Measurements from ENCODE around the gene LIME1.
A peak's percentile ranks its signal among the peaks of the same experiment; 100 is the strongest.

The LIME1 gene

GRCh38 chr20:63735859-63736718 lies at the start of gene LIME1:
TSS of gene LIME1 (plus strand) at chr20:63736664. CDS start at chr20:63737550, 886 bp downstream.
- no peak for DNase-seq (ENCODE audit: low spot score)

GRCh38 chr20:63687419-63688178 lies 48.9 kb upstream of the LIME1 start:
- no peak for DNase-seq (ENCODE audit: low spot score)

- DNase-seq (ENCODE audit: low spot score) = no peak
These were observed 48.0 kb upstream of the LIME1 start for GRCh38 chr20:63688228-63689045.

GRCh38 chr20:63689046-63690002 lies 47.1 kb upstream of the LIME1 start:
- DNase-seq (ENCODE audit: low spot score) = no peak

- DNase-seq (ENCODE audit: low spot score) = no peak
These were observed 46.2 kb upstream of the LIME1 start for GRCh38 chr20:63690003-63690897.

GRCh38 chr20:63690898-63691710 lies 45.4 kb upstream of the LIME1 start:
- DNase-seq (ENCODE audit: low spot score) = no peak

GRCh38 chr20:63691711-63692435 lies 44.6 kb upstream of the LIME1 start:
- DNase-seq (ENCODE audit: low spot score) = no peak

GRCh38 chr20:63692436-63693082 lies 43.9 kb upstream of the LIME1 start:
- peak; percentile 53 for DNase-seq (ENCODE audit: low spot score)

GRCh38 chr20:63693083-63693732 lies 43.3 kb upstream of the LIME1 start:
- no peak for DNase-seq (ENCODE audit: low spot score)

- no peak for DNase-seq (ENCODE audit: low spot score)
These were observed 42.5 kb upstream of the LIME1 start for GRCh38 chr20:63693733-63694583.

GRCh38 chr20:63694584-63695423 lies 41.7 kb upstream of the LIME1 start:
- DNase-seq (ENCODE audit: low spot score) = no peak

- DNase-seq (ENCODE audit: low spot score) = no peak
These were observed 40.8 kb upstream of the LIME1 start for GRCh38 chr20:63695424-63696305.

GRCh38 chr20:63696306-63696627 lies 40.2 kb upstream of the LIME1 start:
- DNase-seq (ENCODE audit: low spot score) = no peak

GRCh38 chr20:63696628-63697356 lies 39.7 kb upstream of the LIME1 start, which contains the start of gene TNFRSF6B:
TSS of gene TNFRSF6B (plus strand) at chr20:63696652. CDS start at chr20:63696768, 116 bp downstream.
- DNase-seq (ENCODE audit: low spot score) = peak; percentile 3
